HS-5 (cell line): Measurements from ENCODE around the gene SLC10A1.
A peak's percentile ranks its signal among the peaks of the same experiment; 100 is the strongest.
"Not testable (repeated sequence)": the region's sequence is repeated elsewhere in the genome, so short reads cannot be mapped to it uniquely, and the experiment has no call there.

Experiments
- DNase-seq: peaks from one replicate; pipeline ENCODE4 v3.0.0-alpha.2; 2012; ENCODE audit warnings: low read depth

SLC10A1 gene

DNA sequence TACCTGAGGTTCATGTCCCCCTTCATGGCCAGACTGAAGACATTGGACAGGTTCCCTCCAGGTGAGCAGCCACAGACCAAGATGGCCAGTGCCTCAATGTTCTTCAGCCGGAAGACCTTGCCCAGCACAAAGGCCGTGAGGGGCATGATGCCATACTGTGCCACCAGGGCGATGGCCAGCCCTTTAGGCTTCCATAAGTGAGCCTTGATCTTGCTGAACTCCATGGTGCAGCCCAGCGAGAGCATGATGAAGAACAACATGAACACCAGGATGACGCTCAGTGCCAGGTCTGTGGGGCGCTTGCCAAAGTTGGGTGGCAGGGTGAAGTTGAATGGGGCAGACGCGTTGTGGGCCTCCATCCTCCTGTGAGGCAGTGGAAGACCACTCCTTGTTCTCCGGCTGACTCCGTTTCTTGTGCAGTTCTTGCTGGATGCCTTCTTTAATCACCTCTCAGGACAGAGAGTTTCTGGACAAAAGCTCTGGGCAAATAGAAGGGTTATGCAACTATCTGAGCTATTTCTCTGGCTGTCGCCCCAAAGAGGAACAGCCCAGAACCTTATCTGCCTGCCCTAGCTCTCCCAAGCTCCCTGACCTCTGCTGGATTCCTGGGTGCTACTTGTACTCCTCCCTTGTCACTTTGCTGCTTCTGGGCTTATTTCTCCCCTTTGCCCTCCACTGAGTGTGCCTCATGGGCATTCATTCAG lies at the start of gene SLC10A1:
Gene SLC10A1 (minus strand): TSS at position 445 of the 704 bp plus-strand sequence. CDS start 86 bp downstream, at position 359.
- DNase-seq, result no peak

DNA sequence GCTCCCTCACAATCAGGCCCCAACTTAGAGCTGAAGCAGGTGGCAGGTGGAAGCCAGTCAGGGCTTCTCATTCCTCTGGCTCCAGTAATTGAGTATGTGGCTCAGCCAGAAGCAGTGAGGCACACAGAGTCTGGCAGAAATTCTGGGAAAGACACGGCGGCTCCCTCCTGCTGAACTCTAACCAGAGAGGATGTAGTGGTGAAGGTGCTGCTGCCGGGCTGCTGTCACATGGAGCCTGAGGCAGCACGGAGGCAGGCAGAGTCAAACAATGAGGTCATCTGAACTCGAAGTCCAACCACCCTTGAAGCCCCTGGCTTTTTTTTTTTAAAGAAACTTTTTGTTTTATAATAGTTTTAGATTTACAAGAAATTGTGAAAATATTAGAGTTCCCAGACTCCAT lies 48.7 kb upstream of the SLC10A1 start:
- DNase-seq, result no peak

DNA sequence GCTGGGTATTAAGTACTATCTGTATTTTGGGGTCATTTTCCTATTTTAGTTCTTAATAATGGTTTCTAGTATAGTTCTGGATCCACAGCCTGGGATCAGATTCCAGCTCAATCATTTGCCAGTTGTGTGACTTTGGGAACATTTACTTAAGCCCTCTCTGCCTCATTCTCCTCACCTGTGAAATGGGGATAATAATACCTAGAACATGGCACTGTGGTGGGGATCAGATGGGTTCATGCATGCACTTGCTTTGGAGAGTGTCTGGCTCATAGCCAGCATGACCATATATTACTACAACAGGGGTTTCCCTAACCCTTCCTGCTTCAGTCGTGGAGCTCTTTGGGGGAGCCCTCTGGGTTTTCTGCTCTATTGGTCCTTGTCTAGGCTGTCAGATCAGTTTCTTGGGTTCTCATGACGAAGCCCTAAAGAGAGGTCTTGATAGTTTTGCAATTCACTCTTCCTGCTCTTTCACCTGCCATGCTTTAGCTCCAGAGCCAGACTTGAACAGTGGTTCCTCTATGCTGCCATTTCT lies 48.1 kb upstream of the SLC10A1 start:
- DNase-seq, result no peak

DNA sequence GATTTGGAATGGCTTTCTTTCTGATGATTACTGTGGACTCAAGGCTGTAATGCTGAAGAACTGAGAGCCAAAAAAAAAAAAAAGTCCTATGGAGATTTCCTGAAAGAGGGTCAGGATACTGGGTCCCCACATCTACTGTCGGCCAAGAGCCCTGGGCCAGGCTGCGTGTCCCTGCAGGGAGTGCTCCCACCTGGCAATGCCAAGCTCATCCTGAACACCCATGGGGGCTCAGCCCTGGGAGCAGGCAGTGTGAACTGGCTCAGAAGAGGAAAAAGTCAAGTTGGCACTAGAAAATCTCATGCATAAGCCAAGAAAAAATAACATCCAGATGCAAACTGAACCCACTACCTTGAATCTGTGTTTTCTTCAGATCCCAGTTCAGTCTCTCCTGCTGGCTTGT lies 47.1 kb upstream of the SLC10A1 start:
- no peak for DNase-seq

DNA sequence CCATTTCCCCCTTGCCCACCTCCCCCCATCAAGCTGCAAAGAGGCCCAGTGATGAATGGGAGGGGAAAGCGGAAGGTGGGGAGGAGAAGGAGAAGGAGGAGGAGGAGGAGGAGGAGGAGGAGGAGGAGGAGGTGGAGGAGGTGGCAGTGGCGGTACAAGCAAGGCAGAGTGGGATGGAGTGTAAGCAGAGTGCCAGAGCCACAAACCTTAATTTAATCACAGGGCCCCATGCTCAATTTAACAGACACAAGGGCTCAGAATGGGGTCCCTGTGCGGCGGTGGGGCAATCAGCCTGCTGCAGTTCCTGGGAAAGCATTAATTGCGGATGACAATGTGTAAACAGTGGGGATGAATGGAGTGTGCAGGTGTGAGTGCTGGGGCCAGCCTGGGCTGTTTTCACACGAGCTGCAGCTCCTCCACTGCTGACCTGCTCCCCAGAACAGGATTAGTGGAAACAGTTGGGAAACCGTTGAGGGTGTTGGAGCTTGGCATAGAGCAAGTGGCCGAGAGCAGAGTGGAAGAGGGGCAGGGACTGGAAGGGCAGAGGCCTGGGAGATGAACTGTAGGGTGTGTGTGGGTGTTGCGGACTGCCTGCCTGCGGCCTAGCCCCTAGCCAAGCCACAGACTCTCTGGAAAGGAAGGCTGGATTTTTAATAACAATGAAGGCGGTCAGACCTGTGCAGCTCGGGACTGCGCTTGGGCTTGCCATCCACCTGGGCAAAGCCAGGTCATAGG lies 45.8 kb upstream of the SLC10A1 start:
- no peak for DNase-seq

DNA sequence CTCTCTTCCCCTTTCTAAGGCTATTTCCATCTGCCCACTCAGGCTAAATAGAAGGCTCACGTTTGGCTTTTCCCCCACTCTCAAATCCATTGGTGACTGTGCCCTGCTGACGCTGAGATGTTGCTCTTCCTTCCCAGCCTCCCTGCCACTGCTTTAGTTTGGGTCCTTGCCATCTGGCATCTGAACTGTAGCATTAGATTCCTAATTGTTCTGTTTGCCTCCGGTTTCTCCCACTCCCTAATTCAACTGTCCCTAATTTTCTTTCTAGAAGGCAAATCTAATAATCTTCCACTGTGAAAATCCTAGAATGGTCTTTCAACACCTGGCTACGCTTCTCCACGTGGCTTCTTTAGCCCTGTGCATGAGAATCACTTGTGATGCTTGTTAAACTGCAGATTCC lies 44.6 kb upstream of the SLC10A1 start:
- no peak for DNase-seq

DNA sequence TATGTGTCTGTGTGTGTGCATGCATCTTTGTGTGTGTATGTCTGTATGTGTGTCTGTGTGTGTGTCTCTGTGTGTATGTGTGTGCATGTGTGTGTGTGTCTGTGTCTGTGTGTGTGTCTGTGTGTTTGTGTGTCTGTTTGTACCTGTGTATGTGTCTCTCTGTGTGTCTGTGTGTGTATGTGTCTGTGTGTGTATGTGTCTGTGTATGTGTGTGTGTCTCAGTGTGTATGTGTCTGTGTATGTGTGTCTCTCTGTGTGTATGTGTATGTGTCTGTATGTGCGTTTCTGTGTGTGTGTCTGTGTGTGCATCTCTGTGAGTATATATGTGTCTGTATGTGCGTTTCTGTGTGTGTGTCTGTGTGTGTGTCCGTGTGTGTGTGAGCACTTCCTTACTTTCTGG lies 42.6 kb upstream of the SLC10A1 start:
- DNase-seq, result no peak

DNA sequence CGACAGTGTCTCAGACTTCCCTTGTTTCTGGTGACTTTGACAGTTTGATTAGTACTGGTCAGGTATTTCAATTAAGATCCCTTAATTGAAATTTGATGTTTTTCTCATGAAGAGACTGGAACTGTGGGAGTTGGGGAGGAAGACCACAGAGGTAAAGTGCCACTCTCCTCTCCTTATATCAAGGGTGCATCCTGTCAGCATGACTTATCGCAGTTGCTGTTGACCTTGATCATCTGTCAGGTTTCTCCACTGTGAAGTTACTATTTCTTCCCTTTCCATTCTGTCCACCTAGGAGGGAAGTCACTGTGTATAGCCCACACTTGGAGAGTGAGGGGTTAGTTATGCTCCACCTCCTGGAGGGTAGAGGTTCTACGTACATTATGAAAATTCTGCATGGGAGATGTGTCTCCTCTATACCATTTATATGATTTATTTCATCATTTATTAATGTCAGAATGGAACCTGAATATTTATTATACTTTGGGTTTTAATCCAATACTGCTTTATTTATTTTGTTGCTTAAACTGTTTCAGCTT lies 41.9 kb upstream of the SLC10A1 start:
- no peak for DNase-seq

DNA sequence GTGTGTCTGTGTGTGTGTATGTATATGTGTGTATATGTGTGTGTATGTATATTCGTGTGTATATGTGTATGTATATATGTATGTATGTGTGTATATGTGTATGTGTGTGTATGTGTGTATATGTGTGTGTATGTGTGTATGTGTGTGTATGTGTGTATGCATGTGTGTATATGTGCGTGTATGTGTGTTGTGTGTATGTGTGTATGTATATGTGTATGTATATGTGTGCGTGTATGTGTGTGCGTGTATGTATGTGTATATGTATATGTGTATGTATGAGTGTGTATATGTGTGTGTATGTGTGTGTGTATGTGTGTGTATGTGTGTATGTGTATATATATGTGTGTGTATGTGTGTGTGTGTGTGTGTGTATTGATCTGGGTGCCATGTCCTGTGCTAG lies 31.8 kb upstream of the SLC10A1 start:
- no peak for DNase-seq

DNA sequence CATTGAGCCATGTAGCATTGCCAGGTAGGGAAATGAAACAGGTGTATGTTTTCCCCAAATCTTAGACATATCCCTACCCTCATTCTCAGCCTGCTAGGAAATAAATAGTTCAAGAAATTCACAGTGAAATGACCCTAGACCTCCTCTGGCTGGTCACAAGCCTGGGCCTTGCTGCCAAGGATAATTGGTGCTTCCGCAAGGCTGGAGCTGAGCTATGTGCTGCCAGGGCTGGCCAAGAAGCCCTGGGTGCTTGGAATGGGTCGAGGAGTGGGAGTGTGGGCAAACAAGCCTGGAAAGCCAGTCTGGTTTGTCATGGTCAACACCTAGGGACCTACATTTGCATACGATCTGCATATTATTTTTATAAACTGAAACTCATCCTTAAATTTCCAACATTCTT lies 31.3 kb upstream of the SLC10A1 start:
- DNase-seq, result no peak

DNA sequence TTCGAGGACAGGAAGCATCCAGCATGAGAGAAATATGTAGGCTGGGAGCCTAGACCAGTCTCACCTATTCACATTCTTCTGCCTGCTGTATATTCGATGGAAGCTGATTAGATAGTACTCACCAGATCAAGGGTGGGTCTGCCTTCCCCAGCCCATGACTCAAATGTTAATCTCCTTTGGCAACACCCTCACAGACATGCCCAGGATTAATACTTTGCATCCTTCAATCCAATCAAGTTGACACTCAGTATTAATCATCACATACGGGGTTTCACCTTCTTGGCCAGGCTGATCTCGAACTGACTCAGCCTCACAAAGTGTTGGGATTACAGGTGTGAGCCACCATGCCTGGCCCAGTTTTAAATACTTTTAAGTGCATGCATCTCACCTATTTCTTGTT lies 30.5 kb upstream of the SLC10A1 start:
- no peak for DNase-seq

DNA sequence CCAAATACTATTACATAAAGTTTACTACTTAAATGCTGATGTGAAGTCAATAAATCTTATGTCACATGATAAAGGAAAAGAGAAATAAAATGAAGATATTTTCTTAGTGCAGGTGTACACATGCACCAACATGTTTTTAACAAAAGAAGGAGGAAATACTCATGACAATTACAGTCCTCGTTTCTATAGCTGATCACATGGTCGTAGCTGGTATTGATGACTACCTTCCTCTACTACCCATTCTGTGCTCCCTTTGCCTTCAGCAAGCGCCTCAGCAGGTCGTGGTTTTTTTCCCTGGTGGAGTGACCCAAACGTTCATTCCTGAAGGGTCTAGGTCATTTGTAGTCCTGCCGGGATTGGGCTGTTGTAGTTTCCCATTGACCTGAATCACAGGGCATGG lies 25.4 kb upstream of the SLC10A1 start:
- no peak for DNase-seq

DNA sequence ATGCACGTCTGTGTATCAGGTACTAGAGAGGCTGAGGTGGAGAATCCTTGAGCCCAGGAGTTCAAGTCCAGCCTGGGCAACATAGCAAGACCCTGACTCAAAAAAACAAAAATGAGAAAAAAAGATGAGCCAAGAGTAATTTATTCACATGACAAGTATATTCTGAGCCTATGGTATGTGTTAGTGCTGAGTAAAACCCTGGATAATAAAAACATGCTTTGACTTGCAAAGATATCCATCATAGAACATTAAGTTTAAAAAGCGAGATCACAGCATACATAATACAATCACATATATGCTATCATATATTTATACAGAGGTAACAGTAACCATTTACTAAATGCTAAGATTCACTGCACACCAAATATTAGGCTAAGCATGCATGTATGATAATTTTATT lies 23.9 kb upstream of the SLC10A1 start:
- DNase-seq, result no peak

DNA sequence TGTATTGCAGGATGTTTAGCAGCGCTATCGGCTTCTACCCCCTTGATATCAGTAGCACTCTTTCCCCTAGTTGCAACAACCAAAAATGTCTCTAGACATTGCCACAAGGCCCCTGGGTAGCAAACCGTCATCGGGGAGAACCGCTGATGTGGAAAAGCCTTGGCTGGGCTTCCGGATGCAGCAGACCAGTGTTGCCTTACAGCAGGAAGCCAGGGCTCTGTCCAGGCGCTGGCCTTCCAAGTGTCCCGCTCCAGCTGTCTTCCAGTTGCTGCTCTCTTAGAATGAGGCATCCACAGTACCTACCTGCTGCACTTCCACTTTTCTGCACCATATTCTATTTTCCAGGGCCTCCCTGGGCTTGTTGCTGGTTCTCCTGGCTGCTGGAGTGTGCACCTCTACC lies 22.6 kb upstream of the SLC10A1 start:
- DNase-seq, result no peak

DNA sequence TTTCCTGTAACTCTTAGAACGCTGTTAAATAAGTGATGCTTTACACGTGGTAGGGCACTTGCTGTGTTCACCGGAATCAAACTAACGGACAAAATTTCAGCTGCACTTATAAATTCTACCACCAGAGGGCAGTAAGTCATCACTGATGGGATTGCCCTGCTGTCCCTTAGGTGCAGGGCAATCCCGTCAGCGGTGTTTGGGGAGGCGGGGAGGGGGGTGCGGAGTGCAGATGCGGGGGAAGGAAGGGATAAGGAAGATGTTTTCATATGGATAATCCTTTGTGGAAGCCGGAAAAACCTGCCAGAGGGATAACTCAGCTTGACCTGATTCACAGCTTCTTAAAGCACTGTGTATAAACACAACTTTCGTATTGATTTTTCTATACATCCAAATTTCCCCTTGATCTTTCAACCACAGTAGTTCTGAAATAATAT lies 21.7 kb upstream of the SLC10A1 start:
- DNase-seq, result peak; percentile 48

DNA sequence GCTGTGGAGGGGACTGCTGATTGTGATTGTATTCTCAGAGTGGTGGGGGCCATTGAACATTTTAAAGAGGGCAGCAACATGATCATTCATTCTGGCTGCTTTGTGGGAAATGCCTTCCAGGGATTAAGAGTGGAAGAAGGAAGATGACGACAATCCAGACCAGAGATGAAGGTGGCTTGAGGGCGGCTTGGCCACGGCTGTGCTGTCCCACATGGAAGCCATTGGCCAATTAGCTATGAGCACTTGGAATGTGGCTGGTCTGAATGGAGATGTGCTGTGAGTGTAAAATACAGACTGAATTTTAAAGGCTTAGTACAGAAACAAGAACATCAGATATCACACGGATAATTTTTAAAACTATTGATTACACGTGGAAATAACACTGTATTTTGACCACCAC lies 19.2 kb upstream of the SLC10A1 start:
- no peak for DNase-seq

DNA sequence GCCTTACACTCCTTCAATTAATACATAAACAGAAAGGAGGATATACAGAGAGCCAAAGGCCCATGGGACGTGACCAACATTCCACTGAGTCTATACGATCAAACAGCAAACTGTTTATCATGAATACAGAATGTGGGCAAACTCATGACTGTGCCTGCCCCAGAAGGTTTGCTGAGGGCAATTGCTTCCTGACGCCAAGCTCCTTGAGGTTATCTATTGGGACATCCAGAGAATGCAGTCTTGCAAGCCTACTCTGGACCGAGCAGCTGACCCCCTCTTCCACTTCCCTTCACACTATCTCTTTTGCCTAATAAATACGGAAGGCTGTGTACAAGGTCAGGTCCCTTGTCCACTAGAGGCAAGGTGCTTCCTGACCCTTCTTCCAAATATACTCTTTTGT lies 18.5 kb upstream of the SLC10A1 start:
- DNase-seq, result no peak

DNA sequence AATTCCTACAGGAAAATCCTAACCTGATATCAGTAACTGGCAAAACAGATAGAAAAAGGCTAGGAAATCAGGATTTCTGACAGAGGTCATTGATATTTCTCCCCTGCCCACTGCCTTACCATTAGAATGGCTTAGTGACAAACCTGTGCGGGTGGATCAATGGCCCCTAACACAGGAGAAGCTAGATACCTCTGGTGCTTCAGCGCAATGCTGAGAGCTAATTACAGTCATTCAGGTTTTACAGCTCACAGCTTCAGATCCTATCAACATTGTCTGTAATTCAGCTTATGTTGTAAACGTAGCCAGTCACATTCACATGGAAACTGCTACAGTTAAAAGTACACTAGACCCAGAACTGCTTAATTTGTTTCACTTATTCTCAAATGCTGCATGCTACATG lies 17.4 kb upstream of the SLC10A1 start:
- DNase-seq, result no peak

DNA sequence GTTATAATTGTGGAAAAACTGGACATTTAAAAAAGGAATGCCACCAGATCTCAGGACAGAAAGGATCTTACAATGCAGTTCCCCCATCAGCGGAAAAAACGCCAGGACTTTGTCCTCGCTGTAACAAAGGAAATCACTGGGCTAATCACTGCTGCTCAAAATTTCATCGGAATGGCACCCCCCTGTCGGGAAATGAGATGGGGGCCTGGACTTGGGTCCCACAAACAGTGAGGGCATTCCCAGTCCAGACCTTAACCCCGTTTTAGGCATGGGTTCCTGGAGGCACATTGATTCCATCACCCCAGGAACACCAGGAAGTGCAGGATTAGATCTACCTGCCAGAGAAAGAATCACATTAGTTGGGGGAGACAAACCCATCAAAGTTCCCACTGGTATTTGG lies 16.3 kb upstream of the SLC10A1 start:
- not testable (repeated sequence) for DNase-seq

DNA sequence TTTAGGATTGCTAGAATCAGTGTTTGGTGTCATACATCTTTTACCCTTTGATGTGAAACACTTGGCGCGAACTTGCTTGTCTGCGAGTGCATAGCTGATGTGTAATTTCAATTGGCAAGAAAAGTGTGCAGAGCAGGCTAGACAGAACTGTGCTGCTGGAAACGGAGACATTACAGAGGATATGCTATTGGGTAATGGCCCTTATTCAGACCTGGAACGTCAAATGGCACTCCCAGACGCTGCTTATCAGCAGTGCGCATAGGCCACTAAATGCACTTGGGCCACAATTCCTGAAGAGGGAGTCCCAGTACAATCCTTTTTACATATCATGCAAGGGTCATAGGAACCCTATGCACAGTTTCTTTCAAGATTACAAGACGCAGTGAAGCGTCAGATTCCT lies 15.7 kb upstream of the SLC10A1 start:
- DNase-seq, result no peak

DNA sequence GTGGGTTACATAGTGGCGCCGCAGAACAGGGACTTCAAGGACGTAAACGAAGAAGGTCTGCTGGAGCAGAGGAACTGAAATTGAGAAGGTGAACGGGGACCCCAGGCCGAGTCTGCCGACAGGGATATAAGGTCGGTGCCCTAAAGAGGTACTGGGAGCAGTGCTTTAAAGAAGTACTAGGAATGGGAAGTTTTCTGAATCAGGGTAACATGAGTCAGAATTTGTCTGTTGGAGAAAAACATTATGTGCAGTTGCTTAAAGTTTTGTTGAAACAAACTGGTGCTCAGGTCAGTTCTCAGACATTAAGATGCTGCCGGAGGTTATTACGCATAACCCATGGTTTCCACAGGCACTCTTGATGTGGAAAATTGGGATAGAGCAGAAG lies 14.8 kb upstream of the SLC10A1 start:
- no peak for DNase-seq

DNA sequence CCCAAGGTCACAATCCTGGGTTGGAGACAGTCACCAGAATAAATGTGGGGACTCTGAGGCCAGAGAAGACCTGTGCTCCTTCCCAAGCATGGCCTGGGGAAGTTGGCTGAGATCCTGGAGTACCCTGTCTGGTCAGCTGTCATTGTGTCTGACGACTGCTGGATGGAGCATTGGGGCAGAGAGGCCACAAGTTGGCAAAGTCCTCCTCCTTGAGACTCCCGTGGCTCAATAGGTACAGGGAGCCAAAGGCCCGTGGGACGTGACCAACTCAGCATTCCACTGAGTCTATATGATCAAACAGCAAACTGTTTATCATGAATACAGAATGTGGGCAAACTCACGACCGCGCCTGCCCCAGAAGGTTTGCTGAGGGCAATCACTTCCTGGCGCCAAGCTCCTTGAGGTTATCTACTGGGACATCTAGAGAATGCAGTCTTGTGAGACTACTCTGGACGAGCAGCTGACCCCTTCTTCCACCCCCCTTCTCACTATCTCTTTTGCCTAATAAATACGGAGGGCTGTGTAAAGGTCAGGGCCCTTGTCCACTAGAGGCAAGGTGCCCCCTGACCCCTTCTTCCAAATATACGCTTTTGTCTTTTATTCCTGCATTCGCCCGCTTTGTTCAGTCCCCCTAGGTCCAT lies 14.3 kb upstream of the SLC10A1 start:
- DNase-seq, result no peak
